Measurements from ENCODE around the gene SCFD2. TPM values are rescaled to one million over a fixed set of nuclear protein-coding genes. Genes with fewer than 3 reads are reported as not detected.

The SCFD2 gene
- polyA plus RNA-seq, 3 donors, result 5.4 to 9.4 (median 6.7) TPM

DNA sequence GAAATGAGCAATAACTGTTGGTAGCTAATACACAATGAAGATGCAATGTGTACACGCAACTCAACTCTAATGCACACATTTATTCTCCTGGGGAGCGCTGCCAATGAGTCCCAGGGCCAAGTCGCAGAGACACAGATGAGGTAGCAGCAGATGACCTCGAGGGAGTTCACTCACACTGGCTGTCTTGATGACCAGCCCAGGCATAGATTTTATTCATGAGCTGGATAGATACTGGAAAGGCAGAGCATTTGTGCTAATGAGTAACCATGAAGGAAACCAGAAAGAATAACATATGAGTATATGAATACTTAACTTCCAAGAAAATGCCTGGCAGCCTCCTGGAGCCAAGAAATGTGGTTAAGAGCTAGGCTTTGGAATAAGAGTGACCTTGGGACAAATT, 461.4 kb downstream of the SCFD2 start:
- Mint-ChIP-seq H3K4me3 (no peak overlapping the region), H3K36me3 (peaks cover 15 to 27% of the 10 kb centered on the region in 2 donors), H3K9me3 (peaks cover 10 to 19% (median 15%) of the 10 kb centered on the region in 7 donors), H3K4me1 (no peaks in the 10 kb centered on the region), H3K27ac (peak overlapping the region in 1 of 7 donors; percentile 11), H3K27me3 (ENCODE audit: low read depth in 3 of 3) (peaks cover 0 to 2% (median 0%) of the 10 kb centered on the region in 3 donors)
- H3K9ac ChIP-seq (ENCODE audit: insufficient read depth, low read length, poor library complexity, severe bottlenecking), result no peak overlapping the region
- no peak overlapping the region for H2AFZ ChIP-seq (ENCODE audit: insufficient read depth, low read depth, low read length, poor library complexity, severe bottlenecking)
- H3K9me3 ChIP-seq (replicated peaks in 1 of 2; ENCODE audit: control insufficient read depth in 1 of 2, insufficient read depth in 1 of 2, low read length in 2 of 2), result peaks cover 3 to 15% of the 10 kb centered on the region in 2 donors
- no peak overlapping the region for H3K4me3 ChIP-seq (replicated peaks in 1 of 3; ENCODE audit: low read depth in 2 of 3, low read length in 3 of 3)
- TF ChIP-seq, protein P1, sequence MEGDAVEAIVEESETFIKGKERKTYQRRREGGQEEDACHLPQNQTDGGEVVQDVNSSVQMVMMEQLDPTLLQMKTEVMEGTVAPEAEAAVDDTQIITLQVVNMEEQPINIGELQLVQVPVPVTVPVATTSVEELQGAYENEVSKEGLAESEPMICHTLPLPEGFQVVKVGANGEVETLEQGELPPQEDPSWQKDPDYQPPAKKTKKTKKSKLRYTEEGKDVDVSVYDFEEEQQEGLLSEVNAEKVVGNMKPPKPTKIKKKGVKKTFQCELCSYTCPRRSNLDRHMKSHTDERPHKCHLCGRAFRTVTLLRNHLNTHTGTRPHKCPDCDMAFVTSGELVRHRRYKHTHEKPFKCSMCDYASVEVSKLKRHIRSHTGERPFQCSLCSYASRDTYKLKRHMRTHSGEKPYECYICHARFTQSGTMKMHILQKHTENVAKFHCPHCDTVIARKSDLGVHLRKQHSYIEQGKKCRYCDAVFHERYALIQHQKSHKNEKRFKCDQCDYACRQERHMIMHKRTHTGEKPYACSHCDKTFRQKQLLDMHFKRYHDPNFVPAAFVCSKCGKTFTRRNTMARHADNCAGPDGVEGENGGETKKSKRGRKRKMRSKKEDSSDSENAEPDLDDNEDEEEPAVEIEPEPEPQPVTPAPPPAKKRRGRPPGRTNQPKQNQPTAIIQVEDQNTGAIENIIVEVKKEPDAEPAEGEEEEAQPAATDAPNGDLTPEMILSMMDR (IDR thresholded peaks at IDR 0.05), result no peak
- H3K27me3 ChIP-seq (ENCODE audit: control insufficient read depth in 2 of 2, insufficient read depth in 2 of 2, low read length in 2 of 2), result no peaks in the 10 kb centered on the region
- intact Hi-C loops (cut with micrococcal nuclease), result no loop called here
- H4K20me1 ChIP-seq (ENCODE audit: insufficient read depth, low read length), result no peaks in the 10 kb centered on the region
- H3K27ac ChIP-seq (ENCODE audit: low read depth in 1 of 2, low read length in 2 of 2), result no peak overlapping the region
- DNase-seq, result no peak
- WGBS (ENCODE audit: insufficient coverage), result 100% methylated on average over 3 of the region's 4 CpGs
- H3K4me1 ChIP-seq (ENCODE audit: control insufficient read depth in 1 of 2, insufficient read depth in 2 of 2, low read length in 2 of 2), result no peaks in the 10 kb centered on the region
- H3K36me3 ChIP-seq (replicated peaks in 1 of 2; ENCODE audit: control insufficient read depth in 1 of 2, insufficient read depth in 2 of 2, low read length in 2 of 2), result peaks cover 0 to 5% of the 10 kb centered on the region in 2 donors
- no peaks in the 10 kb centered on the region for H3K79me2 ChIP-seq (ENCODE audit: insufficient read depth, low read length)
- H3K4me2 ChIP-seq (replicated peaks; ENCODE audit: extremely low read depth, low read length, poor library complexity, severe bottlenecking), result no peak overlapping the region

DNA sequence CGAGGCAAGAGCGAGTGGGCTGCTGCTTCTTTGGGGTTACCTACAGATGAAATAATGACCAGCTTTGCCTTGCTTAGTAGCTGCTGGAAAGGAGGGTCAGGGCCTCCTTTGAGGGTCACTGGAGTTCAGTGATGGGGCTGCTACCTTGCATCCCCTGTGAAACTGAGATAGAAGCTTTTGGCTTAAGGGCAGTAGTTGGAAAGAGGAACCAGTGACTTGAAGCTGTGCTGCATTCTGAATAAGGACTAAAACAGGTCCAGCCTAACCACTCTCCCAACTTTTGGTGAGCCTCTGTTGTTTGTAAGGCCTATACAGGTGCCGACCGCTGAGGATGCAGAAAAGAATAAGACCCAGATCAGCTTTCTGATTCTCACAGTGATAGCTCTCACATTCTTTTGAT, 462.6 kb downstream of the SCFD2 start:
- intact Hi-C loops (cut with micrococcal nuclease), result no loop called here

More for the DNA sequence above, 462.6 kb downstream of the SCFD2 start:
- WGBS (ENCODE audit: insufficient coverage), result 100% methylated on average over 2 of the region's 4 CpGs
- Histone ChIP-seq H3K4me3 (replicated peaks in 1 of 3; ENCODE audit: low read depth in 2 of 3, low read length in 3 of 3) (no peak overlapping the region), H3K9me3 (replicated peaks in 1 of 2; ENCODE audit: control insufficient read depth in 1 of 2, insufficient read depth in 1 of 2, low read length in 2 of 2) (peaks cover 3 to 15% of the 10 kb centered on the region in 2 donors), H3K4me1 (ENCODE audit: control insufficient read depth in 1 of 2, insufficient read depth in 2 of 2, low read length in 2 of 2) (no peaks in the 10 kb centered on the region), H3K27ac (ENCODE audit: low read depth in 1 of 2, low read length in 2 of 2) (no peak overlapping the region), H3K79me2 (ENCODE audit: insufficient read depth, low read length) (no peaks in the 10 kb centered on the region), H3K4me2 (replicated peaks; ENCODE audit: extremely low read depth, low read length, poor library complexity, severe bottlenecking) (no peak overlapping the region), H3K27me3 (ENCODE audit: control insufficient read depth in 2 of 2, insufficient read depth in 2 of 2, low read length in 2 of 2) (no peaks in the 10 kb centered on the region), H3K36me3 (replicated peaks in 1 of 2; ENCODE audit: control insufficient read depth in 1 of 2, insufficient read depth in 2 of 2, low read length in 2 of 2) (peaks cover 0 to 5% of the 10 kb centered on the region in 2 donors), H2AFZ (ENCODE audit: insufficient read depth, low read depth, low read length, poor library complexity, severe bottlenecking) (no peak overlapping the region), H3K9ac (ENCODE audit: insufficient read depth, low read length, poor library complexity, severe bottlenecking) (no peak overlapping the region), H4K20me1 (ENCODE audit: insufficient read depth, low read length) (no peaks in the 10 kb centered on the region)
- H3K4me3 Mint-ChIP-seq, result no peak overlapping the region
- H3K9me3 Mint-ChIP-seq, result peaks cover 10 to 25% (median 18%) of the 10 kb centered on the region in 7 donors
- H3K27me3 Mint-ChIP-seq (ENCODE audit: low read depth in 3 of 3), result peaks cover 0 to 2% (median 0%) of the 10 kb centered on the region in 3 donors
- H3K27ac Mint-ChIP-seq, result no peak overlapping the region
- DNase-seq, result no peak
- no peaks in the 10 kb centered on the region for H3K4me1 Mint-ChIP-seq
- TF ChIP-seq, protein P1 (IDR thresholded peaks at IDR 0.05), result no peak
- peaks cover 15 to 27% of the 10 kb centered on the region in 2 donors for H3K36me3 Mint-ChIP-seq
